ENCODE data around the gene PRICKLE2. TPM values are rescaled to one million over a fixed set of nuclear protein-coding genes. Genes with fewer than 3 reads are reported as not detected.

PRICKLE2 gene
- total RNA-seq, 1 donor from 2014 or later = 43.2 TPM

DNA sequence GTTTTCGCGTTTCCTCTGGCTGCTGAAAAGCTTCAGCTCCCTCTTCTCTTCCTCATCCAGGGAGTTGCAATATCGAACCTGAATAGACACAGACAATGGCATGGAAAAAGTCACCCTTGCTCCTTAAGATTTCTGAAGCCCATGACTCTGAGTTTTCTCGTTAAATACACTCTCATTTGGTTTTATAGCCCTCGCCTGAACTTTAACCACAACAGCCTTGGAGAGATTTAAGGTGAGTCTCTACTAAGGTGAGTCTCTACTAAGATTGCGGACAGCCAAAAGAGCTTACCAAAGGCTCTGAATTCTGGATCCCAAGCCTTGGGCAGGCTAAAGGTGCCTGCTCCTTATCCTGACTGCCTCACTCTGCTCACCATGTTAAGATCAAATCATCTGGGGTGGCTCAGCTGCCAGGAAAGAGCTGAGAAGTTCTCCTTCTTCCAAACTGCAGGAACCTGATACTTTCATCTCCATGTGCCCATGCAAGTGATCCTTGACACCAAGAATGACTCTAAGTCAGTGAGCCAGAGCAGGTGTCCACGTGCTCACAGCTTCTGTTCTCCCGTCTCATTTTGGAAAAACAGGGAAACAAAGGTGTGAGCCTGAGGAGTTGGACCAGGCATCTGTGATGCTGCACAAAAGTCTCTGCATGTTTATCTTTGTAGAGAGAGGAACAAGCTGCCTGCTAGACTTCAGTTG, 65.1 kb downstream of the PRICKLE2 start:
- Mint-ChIP-seq H3K9me3 (no peaks in the 10 kb centered on the region), H3K27ac (no peak overlapping the region), H3K27me3 (ENCODE audit: low read depth) (no peaks in the 10 kb centered on the region), H3K4me3 (no peak overlapping the region), H3K36me3 (peaks cover 33% of the 10 kb centered on the region), H3K4me1 (peaks cover 52% of the 10 kb centered on the region)
- no peak for DNase-seq (ENCODE audit: low spot score in 2 of 2, unreplicated experiment in 2 of 2)
- TF ChIP-seq CTCF (IDR thresholded peaks at IDR 0.05; ENCODE audit: unreplicated experiment) = no peak

- peaks cover 45% of the 10 kb centered on the region for H3K4me1 Mint-ChIP-seq
Observed at GRCh38 chr3:64158334-64158733, 66.9 kb downstream of the PRICKLE2 start.

GRCh38 chr3:64157150-64158035, 67.9 kb downstream of the PRICKLE2 start:
- no peaks in the 10 kb centered on the region for H3K9me3 Mint-ChIP-seq
- TF ChIP-seq CTCF (IDR thresholded peaks at IDR 0.05; ENCODE audit: unreplicated experiment) = no peak
- H3K27ac Mint-ChIP-seq = peak overlapping the region; percentile 90
- peaks cover 47% of the 10 kb centered on the region for H3K4me1 Mint-ChIP-seq
- no peaks in the 10 kb centered on the region for H3K27me3 Mint-ChIP-seq (ENCODE audit: low read depth)
- H3K36me3 Mint-ChIP-seq = peaks cover 51% of the 10 kb centered on the region
- H3K4me3 Mint-ChIP-seq = peak overlapping the region; percentile 13
- no peak for DNase-seq (ENCODE audit: low spot score in 2 of 2, unreplicated experiment in 2 of 2)

More at GRCh38 chr3:64158334-64158733, 66.9 kb downstream of the PRICKLE2 start:
- TF ChIP-seq CTCF (IDR thresholded peaks at IDR 0.05; ENCODE audit: unreplicated experiment) = no peak
- H3K36me3 Mint-ChIP-seq = peaks cover 43% of the 10 kb centered on the region
- no peaks in the 10 kb centered on the region for H3K27me3 Mint-ChIP-seq (ENCODE audit: low read depth)
- H3K9me3 Mint-ChIP-seq = no peaks in the 10 kb centered on the region
- H3K27ac Mint-ChIP-seq = peak overlapping the region; percentile 90
- H3K4me3 Mint-ChIP-seq = no peak overlapping the region
- DNase-seq (ENCODE audit: low spot score in 2 of 2, unreplicated experiment in 2 of 2) = no peak

DNA sequence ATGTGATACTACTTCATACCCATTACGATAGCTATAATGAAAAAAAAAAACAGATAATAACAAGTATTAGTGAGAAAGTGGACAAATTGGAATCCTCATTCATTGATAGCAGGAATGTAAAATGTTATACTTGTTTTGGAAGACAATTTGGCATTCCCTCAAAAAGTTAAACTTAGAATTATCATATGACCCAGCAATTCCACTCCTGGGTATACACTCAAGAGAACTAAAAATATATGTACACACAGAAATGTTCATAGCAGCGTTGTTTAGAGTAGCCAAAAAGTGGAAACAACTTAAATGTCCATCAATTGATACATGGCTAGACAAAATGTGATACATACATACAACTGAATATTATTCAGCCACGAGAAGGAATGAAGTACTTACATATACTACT, 69.9 kb downstream of the PRICKLE2 start:
- no peak overlapping the region for H3K27ac Mint-ChIP-seq
- H3K36me3 Mint-ChIP-seq = peaks cover 64% of the 10 kb centered on the region
- peaks cover 54% of the 10 kb centered on the region for H3K4me1 Mint-ChIP-seq
- H3K9me3 Mint-ChIP-seq = no peaks in the 10 kb centered on the region
- no peak for DNase-seq (ENCODE audit: low spot score in 2 of 2, unreplicated experiment in 2 of 2)
- no peaks in the 10 kb centered on the region for H3K27me3 Mint-ChIP-seq (ENCODE audit: low read depth)
- TF ChIP-seq CTCF (IDR thresholded peaks at IDR 0.05; ENCODE audit: unreplicated experiment) = no peak
- H3K4me3 Mint-ChIP-seq = no peak overlapping the region

- Mint-ChIP-seq H3K4me3 (no peak overlapping the region), H3K27ac (peak overlapping the region; percentile 50), H3K36me3 (peaks cover 51% of the 10 kb centered on the region), H3K4me1 (peaks cover 56% of the 10 kb centered on the region), H3K27me3 (ENCODE audit: low read depth) (peaks cover 13% of the 10 kb centered on the region), H3K9me3 (no peaks in the 10 kb centered on the region)
- no peak for TF ChIP-seq CTCF (IDR thresholded peaks at IDR 0.05; ENCODE audit: unreplicated experiment)
- no peak for DNase-seq (ENCODE audit: low spot score in 2 of 2, unreplicated experiment in 2 of 2)
Observed at GRCh38 chr3:64152676-64153466, 72.4 kb downstream of the PRICKLE2 start.
